ENCODE results near the gene GALNT17.

- TF ChIP-seq CTCF (conservative IDR thresholded peaks at IDR 0.05) (no peak), EZH2 (IDR thresholded peaks at IDR 0.05; ENCODE audit: low read depth) (no peak)
Measured at GRCh38 chr7:71339924-71340323, 208.0 kb downstream of the GALNT17 start.
